ENCODE measurements around the gene SLCO4A1.

SLCO4A1 gene

GRCh38 chr20:62602550-62602949, 39.8 kb upstream of the SLCO4A1 start:
- DNase-seq (ENCODE audit: low read depth), result no peak
- TF ChIP-seq, protein P1, sequence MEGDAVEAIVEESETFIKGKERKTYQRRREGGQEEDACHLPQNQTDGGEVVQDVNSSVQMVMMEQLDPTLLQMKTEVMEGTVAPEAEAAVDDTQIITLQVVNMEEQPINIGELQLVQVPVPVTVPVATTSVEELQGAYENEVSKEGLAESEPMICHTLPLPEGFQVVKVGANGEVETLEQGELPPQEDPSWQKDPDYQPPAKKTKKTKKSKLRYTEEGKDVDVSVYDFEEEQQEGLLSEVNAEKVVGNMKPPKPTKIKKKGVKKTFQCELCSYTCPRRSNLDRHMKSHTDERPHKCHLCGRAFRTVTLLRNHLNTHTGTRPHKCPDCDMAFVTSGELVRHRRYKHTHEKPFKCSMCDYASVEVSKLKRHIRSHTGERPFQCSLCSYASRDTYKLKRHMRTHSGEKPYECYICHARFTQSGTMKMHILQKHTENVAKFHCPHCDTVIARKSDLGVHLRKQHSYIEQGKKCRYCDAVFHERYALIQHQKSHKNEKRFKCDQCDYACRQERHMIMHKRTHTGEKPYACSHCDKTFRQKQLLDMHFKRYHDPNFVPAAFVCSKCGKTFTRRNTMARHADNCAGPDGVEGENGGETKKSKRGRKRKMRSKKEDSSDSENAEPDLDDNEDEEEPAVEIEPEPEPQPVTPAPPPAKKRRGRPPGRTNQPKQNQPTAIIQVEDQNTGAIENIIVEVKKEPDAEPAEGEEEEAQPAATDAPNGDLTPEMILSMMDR (conservative IDR thresholded peaks at IDR 0.05; ENCODE audit: low read depth, low read length), result no peak
- H3K4me3 ChIP-seq (ENCODE audit: low read length), result no peak overlapping the region

GRCh38 chr20:62603021-62603906, 39.0 kb upstream of the SLCO4A1 start:
- peak; percentile 81 for DNase-seq (ENCODE audit: low read depth)
- TF ChIP-seq, protein P1 (conservative IDR thresholded peaks at IDR 0.05; ENCODE audit: low read depth, low read length), result no peak
- H3K4me3 ChIP-seq (ENCODE audit: low read length), result no peak overlapping the region

GRCh38 chr20:62603907-62604785, 38.2 kb upstream of the SLCO4A1 start:
- DNase-seq (ENCODE audit: low read depth), result no peak
- TF ChIP-seq, protein P1 (conservative IDR thresholded peaks at IDR 0.05; ENCODE audit: low read depth, low read length), result no peak
- H3K4me3 ChIP-seq (ENCODE audit: low read length), result no peak overlapping the region

GRCh38 chr20:62604796-62605195, 37.5 kb upstream of the SLCO4A1 start:
- TF ChIP-seq, protein P1 (conservative IDR thresholded peaks at IDR 0.05; ENCODE audit: low read depth, low read length), result no peak

DNA sequence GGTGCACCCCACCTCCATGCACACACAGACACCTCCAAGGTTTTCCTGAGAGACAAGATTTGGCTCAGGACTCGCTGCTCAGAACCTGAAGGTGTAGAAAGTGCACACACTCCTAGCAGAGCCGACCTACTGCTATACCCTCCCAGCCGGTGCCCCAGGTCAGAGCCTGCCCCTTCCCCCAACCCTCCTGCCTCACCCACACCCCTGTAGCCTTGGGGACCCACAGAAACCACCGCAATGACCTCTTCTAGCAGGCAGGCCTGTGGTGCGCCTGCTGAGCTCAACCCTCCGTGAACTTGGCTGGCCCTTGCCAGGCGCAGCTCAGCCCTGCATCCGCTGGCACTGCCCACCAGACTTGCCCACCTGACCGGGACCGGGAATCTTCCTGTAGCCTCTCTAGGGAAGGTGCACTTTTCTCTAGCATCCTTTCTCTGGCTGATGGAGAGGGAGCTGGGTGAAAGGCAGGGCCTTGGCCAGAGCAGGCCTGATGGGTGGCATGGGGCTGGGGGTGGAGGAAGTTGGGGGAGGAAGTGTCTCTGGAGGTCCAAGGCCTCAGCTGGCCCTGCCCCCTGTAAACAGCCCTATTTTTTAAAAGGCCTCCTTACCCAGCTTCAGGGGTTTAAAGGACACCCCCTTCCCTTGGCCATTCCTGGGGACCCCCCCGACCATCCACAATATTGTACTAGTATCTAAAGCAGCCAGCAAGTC, 36.9 kb upstream of the SLCO4A1 start:
- DNase-seq (ENCODE audit: low read depth), result no peak
- TF ChIP-seq, protein P1 (conservative IDR thresholded peaks at IDR 0.05; ENCODE audit: low read depth, low read length), result no peak
- no peak overlapping the region for H3K4me3 ChIP-seq (ENCODE audit: low read length)

More at GRCh38 chr20:62604796-62605195, 37.5 kb upstream of the SLCO4A1 start:
- no peak for DNase-seq (ENCODE audit: low read depth)
- H3K4me3 ChIP-seq (ENCODE audit: low read length), result no peak overlapping the region

DNA sequence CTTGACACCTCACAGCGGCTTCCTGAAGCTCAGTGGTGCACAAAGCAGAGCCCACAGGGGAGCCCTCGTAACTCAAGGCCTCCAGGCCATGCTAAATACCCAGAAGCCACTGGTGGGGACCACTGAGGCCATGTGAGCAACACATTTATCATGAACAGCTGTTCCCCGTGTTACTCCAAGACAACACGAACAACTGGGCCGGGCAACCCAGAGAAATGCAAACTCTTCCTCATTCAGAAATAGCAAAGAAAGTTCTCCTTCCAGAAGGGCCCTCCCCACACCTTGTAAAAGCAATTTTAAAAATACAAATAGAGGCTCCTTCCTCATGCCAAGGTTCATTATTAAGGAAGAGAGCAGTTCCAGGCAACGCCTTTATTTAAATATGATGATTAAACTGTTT, 36.3 kb upstream of the SLCO4A1 start:
- H3K4me3 ChIP-seq (ENCODE audit: low read length), result no peak overlapping the region
- DNase-seq (ENCODE audit: low read depth), result no peak
- TF ChIP-seq, protein P1 (conservative IDR thresholded peaks at IDR 0.05; ENCODE audit: low read depth, low read length), result no peak
